Measurements from ENCODE around the gene PSMG3. TPM values are rescaled to one million over a fixed set of nuclear protein-coding genes. Genes with fewer than 3 reads are reported as not detected.

Gene PSMG3
- total RNA-seq, 4 donors from 2014 or later, result 38.2 to 73.2 (median 60.7) TPM

- intact Hi-C loops (cut with DNase I; ENCODE audit: low total_unique reads), result no loop called here
- WGBS, 2 donors, result 88 to 90% methylated on average over 26 of the region's 26 CpGs
- TF ChIP-seq POLR2A (IDR thresholded peaks at IDR 0.05), result no peak
- no peak overlapping the region for H3K4me3 ChIP-seq (ENCODE audit: low read depth, poor library complexity, severe bottlenecking)
- DNase-seq (ENCODE audit: low spot score in 2 of 2), result no peak
Measured at GRCh38 chr7:1610678-1611302, 41.0 kb upstream of the PSMG3 start.

DNA sequence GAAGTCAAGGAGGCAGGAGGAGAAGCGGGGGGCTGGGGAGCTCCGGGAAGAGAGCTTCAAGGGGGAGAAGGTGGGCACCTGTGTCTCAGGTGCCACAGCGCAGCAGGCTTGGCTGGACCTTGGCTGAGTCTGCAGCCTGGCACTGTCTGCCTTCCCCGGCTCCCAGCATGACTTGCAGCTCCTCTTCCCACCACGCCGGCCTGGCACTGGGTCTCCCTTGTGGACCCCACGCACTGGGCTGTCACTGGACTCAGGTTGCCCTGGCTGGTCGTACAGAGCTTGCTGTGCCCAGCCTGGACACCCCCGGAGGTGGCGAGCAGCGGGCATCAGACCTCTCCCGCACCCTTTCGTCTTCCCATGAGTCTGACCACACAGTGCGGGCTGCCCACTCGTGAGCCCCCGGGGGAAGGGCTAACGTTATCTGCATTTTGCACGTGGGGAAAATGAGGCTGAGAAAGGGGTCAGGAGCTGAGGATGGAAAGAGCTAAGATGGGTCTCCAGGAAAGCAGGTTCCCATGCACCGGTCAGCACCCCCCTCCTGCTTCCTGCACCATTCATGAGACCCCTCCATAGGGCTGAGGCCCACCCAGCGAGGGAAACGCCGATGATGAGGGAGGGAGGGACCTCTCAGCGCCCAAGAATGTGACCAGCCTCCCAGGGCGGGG, 40.3 kb upstream of the PSMG3 start:
- WGBS, 2 donors, result 80 to 85% methylated on average over 23 to 24 of the region's 24 CpGs
- no peak for DNase-seq (ENCODE audit: low spot score in 2 of 2)
- H3K4me3 ChIP-seq (ENCODE audit: low read depth, poor library complexity, severe bottlenecking), result no peak overlapping the region
- intact Hi-C loops (cut with DNase I; ENCODE audit: low total_unique reads), result no loop called here
- TF ChIP-seq CTCF (IDR thresholded peaks at IDR 0.05), result no peak
- no peak for TF ChIP-seq POLR2A (IDR thresholded peaks at IDR 0.05)

GRCh38 chr7:1609023-1609422, 39.2 kb upstream of the PSMG3 start:
- WGBS, 2 donors, result 72 to 79% methylated on average over 10 of the region's 10 CpGs
- no peak for DNase-seq (ENCODE audit: low spot score in 2 of 2)
- H3K4me3 ChIP-seq (ENCODE audit: low read depth, poor library complexity, severe bottlenecking), result no peak overlapping the region
- TF ChIP-seq CTCF (IDR thresholded peaks at IDR 0.05) (no peak), POLR2A (IDR thresholded peaks at IDR 0.05) (no peak)
- intact Hi-C loops (cut with DNase I; ENCODE audit: low total_unique reads), result no loop called here

DNA sequence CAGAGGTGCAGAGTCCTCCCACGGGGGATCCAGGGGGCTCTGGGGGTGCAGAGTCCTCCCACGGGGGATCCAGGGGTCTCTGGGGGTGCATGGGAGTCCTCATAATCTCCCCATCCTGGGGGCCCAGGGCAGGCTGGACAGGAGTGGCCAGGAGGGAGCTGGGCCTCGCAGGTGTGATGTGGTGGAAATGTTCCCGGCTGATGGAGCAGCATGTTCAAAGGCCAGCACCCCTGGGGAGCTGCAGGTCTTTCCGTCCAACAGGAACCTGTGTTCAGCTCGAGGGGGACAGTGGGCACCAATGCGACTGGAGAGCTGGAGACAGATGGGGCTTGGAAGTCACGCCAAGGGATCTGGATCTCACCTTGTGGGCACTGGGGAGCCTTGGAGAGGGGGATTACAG, 38.5 kb upstream of the PSMG3 start:
- DNase-seq (ENCODE audit: low spot score in 2 of 2), result no peak
- no peak for TF ChIP-seq CTCF (IDR thresholded peaks at IDR 0.05)
- TF ChIP-seq POLR2A (IDR thresholded peaks at IDR 0.05), result no peak
- H3K4me3 ChIP-seq (ENCODE audit: low read depth, poor library complexity, severe bottlenecking), result no peak overlapping the region
- intact Hi-C loops (cut with DNase I; ENCODE audit: low total_unique reads), result no loop called here
- 90 to 93% methylated on average over 7 to 8 of the region's 8 CpGs for WGBS, 2 donors

- 63 to 86% methylated on average over 5 to 10 of the region's 10 CpGs for WGBS, 2 donors
- TF ChIP-seq POLR2A (IDR thresholded peaks at IDR 0.05) (no peak), CTCF (IDR thresholded peaks at IDR 0.05) (no peak)
- H3K4me3 ChIP-seq (ENCODE audit: low read depth, poor library complexity, severe bottlenecking), result no peak overlapping the region
- DNase-seq (ENCODE audit: low spot score in 2 of 2), result no peak
- intact Hi-C loops (cut with DNase I; ENCODE audit: low total_unique reads), result no loop called here
Measured at GRCh38 chr7:1607696-1608095, 37.9 kb upstream of the PSMG3 start.

DNA sequence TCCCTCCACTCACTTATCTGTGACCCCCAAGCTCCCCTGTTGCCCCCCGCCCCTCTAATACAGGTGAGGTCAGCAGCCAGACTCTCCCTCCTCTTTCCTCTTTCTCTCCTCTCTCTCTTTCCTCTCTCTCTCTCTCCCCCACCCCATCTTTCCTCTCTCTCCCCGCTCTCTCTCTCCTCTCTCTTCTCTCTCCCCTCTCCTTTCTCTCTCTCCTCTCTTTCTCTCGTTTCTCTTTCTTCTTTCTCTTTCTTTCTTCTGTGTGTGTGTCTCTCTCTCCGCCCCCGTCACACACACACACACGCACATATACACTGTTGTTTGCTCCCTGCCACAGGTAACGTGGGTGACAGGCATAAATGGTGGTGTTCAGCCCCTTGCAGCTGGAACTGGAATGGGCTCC, 37.2 kb upstream of the PSMG3 start:
- 60% methylated on average over 6 to 7 of the region's 7 CpGs for WGBS, 2 donors
- TF ChIP-seq POLR2A (IDR thresholded peaks at IDR 0.05), result no peak
- no peak for TF ChIP-seq CTCF (IDR thresholded peaks at IDR 0.05)

More for the DNA sequence above, 37.2 kb upstream of the PSMG3 start:
- H3K4me3 ChIP-seq (ENCODE audit: low read depth, poor library complexity, severe bottlenecking), result no peak overlapping the region
- no peak for DNase-seq (ENCODE audit: low spot score in 2 of 2)
- intact Hi-C loops (cut with DNase I; ENCODE audit: low total_unique reads), result no loop called here
